Neutrophil (primary cell): ENCODE results near the gene IRF2BPL.

Experiments used
- H3K27ac ChIP-seq: fragments of 200-600 bp; sonication (generic); 2 replicates; pipeline ENCODE4 v1.5.1; 2016; ENCODE audit warnings: mild to moderate bottlenecking, moderate library complexity
- H3K27me3 ChIP-seq: fragments of 200-600 bp; sonication (generic); 2 replicates; pipeline ENCODE4 v1.6.0; 2016; ENCODE audit warnings: mild to moderate bottlenecking
- H3K36me3 ChIP-seq: fragments of 200-600 bp; sonication (generic); 2 replicates; pipeline ENCODE4 v1.5.1; 2017
- H3K4me1 ChIP-seq, 2 experiments: fragments of 200-600 bp in 1 of 2; sonication (generic) in 1 of 2; 1 replicate in 1 of 2; 2 replicates in 1 of 2; pipeline versions ENCODE4 v1.5.1 to v1.6.1; 2013 to 2016; ENCODE audit warnings: low read depth in 1 of 2, low read length in 1 of 2, mild to moderate bottlenecking in 1 of 2, moderate library complexity in 1 of 2; ENCODE audit not compliant: control insufficient read depth in 1 of 2, insufficient read depth in 1 of 2
- H3K4me3 ChIP-seq, 2 experiments: fragments of 200-600 bp in 1 of 2; sonication (generic) in 1 of 2; 1 replicate in 1 of 2; 2 replicates in 1 of 2; pipeline ENCODE4 v1.5.1; 2013 to 2016; ENCODE audit warnings: low read depth in 1 of 2, low read length in 1 of 2, mild to moderate bottlenecking in 1 of 2, moderate library complexity in 1 of 2
- H3K9me3 ChIP-seq: fragments of 200-600 bp; sonication (generic); 2 replicates; pipeline ENCODE4 v1.5.1; 2016
- TF ChIP-seq, protein P1 (sequence below): fragments of 200-600 bp; sonication (generic); IDR thresholded peaks from 2 replicates; pipeline ENCODE4 v1.5.1; 2016; ENCODE audit warnings: antibody characterized with exemption

The IRF2BPL gene

GRCh38 chr14:76987956-76988520 is 40.5 kb downstream of the IRF2BPL start:
- H3K27ac ChIP-seq = no peak overlapping the region
- H3K4me3 ChIP-seq = no peak overlapping the region
- H3K4me1 ChIP-seq = no peaks in the 10 kb centered on the region
- TF ChIP-seq, protein P1, sequence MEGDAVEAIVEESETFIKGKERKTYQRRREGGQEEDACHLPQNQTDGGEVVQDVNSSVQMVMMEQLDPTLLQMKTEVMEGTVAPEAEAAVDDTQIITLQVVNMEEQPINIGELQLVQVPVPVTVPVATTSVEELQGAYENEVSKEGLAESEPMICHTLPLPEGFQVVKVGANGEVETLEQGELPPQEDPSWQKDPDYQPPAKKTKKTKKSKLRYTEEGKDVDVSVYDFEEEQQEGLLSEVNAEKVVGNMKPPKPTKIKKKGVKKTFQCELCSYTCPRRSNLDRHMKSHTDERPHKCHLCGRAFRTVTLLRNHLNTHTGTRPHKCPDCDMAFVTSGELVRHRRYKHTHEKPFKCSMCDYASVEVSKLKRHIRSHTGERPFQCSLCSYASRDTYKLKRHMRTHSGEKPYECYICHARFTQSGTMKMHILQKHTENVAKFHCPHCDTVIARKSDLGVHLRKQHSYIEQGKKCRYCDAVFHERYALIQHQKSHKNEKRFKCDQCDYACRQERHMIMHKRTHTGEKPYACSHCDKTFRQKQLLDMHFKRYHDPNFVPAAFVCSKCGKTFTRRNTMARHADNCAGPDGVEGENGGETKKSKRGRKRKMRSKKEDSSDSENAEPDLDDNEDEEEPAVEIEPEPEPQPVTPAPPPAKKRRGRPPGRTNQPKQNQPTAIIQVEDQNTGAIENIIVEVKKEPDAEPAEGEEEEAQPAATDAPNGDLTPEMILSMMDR = no peak
- H3K36me3 ChIP-seq = no peaks in the 10 kb centered on the region
- no peaks in the 10 kb centered on the region for H3K9me3 ChIP-seq
- H3K27me3 ChIP-seq = no peaks in the 10 kb centered on the region

DNA sequence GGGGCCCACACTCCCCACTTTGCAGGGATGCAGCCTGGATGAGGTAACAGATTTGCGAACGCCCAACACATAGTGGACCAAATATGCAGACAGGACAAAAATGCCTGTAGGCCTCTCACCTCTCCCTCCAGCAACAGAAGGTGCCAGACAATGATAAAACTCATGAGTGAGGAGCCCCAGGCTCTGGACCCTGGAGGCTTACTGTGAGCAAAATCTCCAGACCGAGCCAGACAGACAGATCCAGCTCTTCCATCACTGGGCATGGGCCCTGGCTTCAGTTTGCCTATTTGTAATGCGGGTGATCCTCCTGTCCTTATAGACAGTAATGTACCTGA is 42.3 kb downstream of the IRF2BPL start:
- H3K27ac ChIP-seq = no peak overlapping the region
- no peaks in the 10 kb centered on the region for H3K36me3 ChIP-seq
- H3K4me3 ChIP-seq = no peak overlapping the region
- H3K27me3 ChIP-seq = no peaks in the 10 kb centered on the region
- no peaks in the 10 kb centered on the region for H3K4me1 ChIP-seq
- TF ChIP-seq, protein P1 = no peak
- H3K9me3 ChIP-seq = no peaks in the 10 kb centered on the region

GRCh38 chr14:76985540-76986230 is 42.8 kb downstream of the IRF2BPL start:
- Histone ChIP-seq H3K4me1 (no peaks in the 10 kb centered on the region), H3K27ac (no peak overlapping the region), H3K9me3 (no peaks in the 10 kb centered on the region), H3K36me3 (no peaks in the 10 kb centered on the region), H3K4me3 (no peak overlapping the region), H3K27me3 (no peaks in the 10 kb centered on the region)
- TF ChIP-seq, protein P1 = no peak

DNA sequence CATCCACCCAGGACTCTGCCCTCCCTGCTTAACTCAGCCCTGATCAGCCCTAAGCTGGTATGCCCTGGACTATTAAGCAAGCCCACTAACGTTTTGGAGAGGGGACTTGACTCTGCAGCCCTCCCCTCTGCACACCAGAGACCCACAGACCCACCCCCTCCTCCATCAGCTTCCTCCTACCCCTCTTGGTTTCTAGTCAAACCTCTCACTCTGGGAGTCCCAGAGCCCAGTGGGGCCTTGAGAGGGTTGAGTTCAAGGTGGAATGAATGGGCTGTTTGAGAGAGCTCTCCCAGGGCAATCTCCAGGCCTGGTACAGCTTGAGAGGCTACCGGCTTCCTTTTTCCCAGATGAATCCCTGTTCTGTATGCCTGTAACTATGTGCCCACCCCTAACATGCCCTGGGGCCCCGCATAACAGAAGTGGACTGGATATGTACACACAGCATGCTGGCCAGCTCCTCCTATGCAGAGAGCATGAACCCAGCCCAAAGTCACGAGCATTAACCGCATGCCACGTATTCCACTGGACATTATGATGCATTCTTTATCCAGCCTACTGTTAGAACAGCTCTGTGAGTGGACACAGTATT is 43.6 kb downstream of the IRF2BPL start:
- Histone ChIP-seq H3K36me3 (no peaks in the 10 kb centered on the region), H3K27me3 (no peaks in the 10 kb centered on the region), H3K4me1 (no peaks in the 10 kb centered on the region), H3K27ac (no peak overlapping the region), H3K4me3 (no peak overlapping the region), H3K9me3 (no peaks in the 10 kb centered on the region)
- TF ChIP-seq, protein P1 = no peak

GRCh38 chr14:76984297-76984696 is 44.2 kb downstream of the IRF2BPL start:
- Histone ChIP-seq H3K4me3 (no peak overlapping the region), H3K27ac (no peak overlapping the region), H3K9me3 (no peaks in the 10 kb centered on the region), H3K4me1 (no peaks in the 10 kb centered on the region), H3K27me3 (no peaks in the 10 kb centered on the region), H3K36me3 (no peaks in the 10 kb centered on the region)
- TF ChIP-seq, protein P1 = no peak
